K562 (cell line): ENCODE results near the gene TMPRSS9. TPM values are rescaled to one million over a fixed set of nuclear protein-coding genes. Genes with fewer than 3 reads are reported as not detected.

Experiments used
- ATAC-seq: fragments of 200-7000 bp; cut with Tn5 transposase; 3 replicates; pipeline ENCODE4 v1.9.1; 2020; ENCODE audit warnings: moderate library complexity
- BruUV-seq: library from RNA; stranded (reverse); fragments of 400-500 nt; replicated peaks from 2 replicates; lab custom pipeline; 2021; lab: Mats Ljungman, UMichigan
- CTCF ChIA-PET: fragments of 300-600 bp; formaldehyde crosslinking; extraction: SDS; loops from one replicate; lab custom pipeline; 2021; ENCODE audit warnings: low intra/inter-chr PET ratio; lab: Yijun Ruan, JAX
- POLR2A ChIA-PET: fragments of 300-600, 350-650 bp; sonication (Branson Sonifier 250); formaldehyde crosslinking; extraction: SDS; loops from one replicate; lab custom pipeline; 2021; ENCODE audit warnings: antibody characterized with exemption, inconsistent platforms; lab: Yijun Ruan, JAX
- DNase-seq, 4 experiments: peaks; one replicate each; pipeline versions ENCODE4 v3.0.0 to v3.0.0-alpha.2; 2011 to 2018; ENCODE audit warnings: low spot score in 3 of 4, mixed read lengths in 3 of 4; ENCODE audit errors: extremely low read depth in 1 of 4
- FAIRE-seq: peaks from 2 replicates; lab custom pipeline; 2011; peaks lifted over from hg19 to GRCh38; lab: Jason Lieb, UNC
- H2AFZ ChIP-seq: 2 replicates; pipeline ENCODE4 v1.6.0; 2011; ENCODE audit warnings: low read depth, low read length, control low read depth, inconsistent platforms
- H3K27ac ChIP-seq: fragments of 200-600 bp; 3 replicates; pipeline ENCODE4 v1.8.0; 2011; ENCODE audit warnings: low read depth, mild to moderate bottlenecking, control low read depth, inconsistent platforms, low read length, moderate library complexity, mixed read lengths; ENCODE audit errors: extremely low read depth
- H3K27me3 ChIP-seq, 2 experiments: fragments of 300-600 bp in 1 of 2; 2 replicates in 1 of 2; 3 replicates in 1 of 2; pipeline versions ENCODE4 v1.6.0 to v1.8.0; 2011; ENCODE audit warnings: inconsistent platforms in 2 of 2, low read length in 2 of 2, mild to moderate bottlenecking in 1 of 2, mixed read lengths in 1 of 2, moderate library complexity in 1 of 2; ENCODE audit not compliant: control insufficient read depth in 2 of 2, insufficient read depth in 2 of 2
- H3K36me3 ChIP-seq: fragments of 300-600 bp; 3 replicates; pipeline ENCODE4 v1.8.0; 2011; ENCODE audit warnings: mild to moderate bottlenecking, low read length, inconsistent platforms; ENCODE audit not compliant: control insufficient read depth, insufficient read depth
- H3K4me1 ChIP-seq, 2 experiments: fragments of 200-600 bp in 1 of 2; replicated peaks in 1 of 2; 2 replicates in 1 of 2; 3 replicates in 1 of 2; pipeline versions ENCODE4 v1.5.1 to v1.8.0; 2011; ENCODE audit warnings: inconsistent platforms in 2 of 2, low read length in 2 of 2, mild to moderate bottlenecking in 1 of 2, mixed read lengths in 1 of 2, moderate library complexity in 1 of 2; ENCODE audit not compliant: control insufficient read depth in 2 of 2, insufficient read depth in 2 of 2
- H3K4me2 ChIP-seq: 2 replicates; pipeline ENCODE4 v1.6.1; 2011; ENCODE audit warnings: low read length, control low read depth, inconsistent platforms, mixed read lengths; ENCODE audit not compliant: insufficient read depth
- H3K4me3 ChIP-seq: fragments of 200-600 bp; sonication (generic), shearing (Covaris generic); 2 replicates; pipeline ENCODE4 v1.5.1; 2016; ENCODE audit warnings: control low read depth, inconsistent platforms
- H3K79me2 ChIP-seq: fragments of 200-600 bp; 3 replicates; pipeline ENCODE4 v1.8.0; 2011; ENCODE audit warnings: low read length, inconsistent platforms; ENCODE audit not compliant: control insufficient read depth, insufficient read depth
- H3K9ac ChIP-seq, 2 experiments: 2 replicates each; pipeline versions ENCODE4 v1.6.0 to v1.6.1; 2011; ENCODE audit warnings: low read depth in 2 of 2, low read length in 2 of 2, control low read depth in 1 of 2, inconsistent platforms in 1 of 2, mild to moderate bottlenecking in 1 of 2, mixed read lengths in 1 of 2; ENCODE audit not compliant: insufficient read depth in 1 of 2
- H3K9me1 ChIP-seq: one replicate; pipeline ENCODE4 v1.6.0; 2011; ENCODE audit warnings: inconsistent platforms, mild to moderate bottlenecking, low read length, moderate library complexity; ENCODE audit not compliant: control insufficient read depth, insufficient read depth
- H3K9me3 ChIP-seq: replicated peaks from 2 replicates; pipeline ENCODE4 v1.5.1; 2011; ENCODE audit warnings: low read depth, low read length, inconsistent platforms; ENCODE audit not compliant: control insufficient read depth, insufficient read depth
- H4K20me1 ChIP-seq: replicated peaks from 2 replicates; pipeline ENCODE4 v1.6.1; 2011; ENCODE audit warnings: low read length, inconsistent platforms, mixed read lengths; ENCODE audit not compliant: control insufficient read depth, insufficient read depth
- ATF7 ChIP-seq: fragments of 450-650 bp; IDR thresholded peaks from 2 replicates; pipeline ENCODE4 v1.7.1; 2014; ENCODE audit warnings: mild to moderate bottlenecking, moderate library complexity
- CLOCK ChIP-seq: fragments of 250-450 bp; sonication (Bioruptor Pico); IDR thresholded peaks from 2 replicates; pipeline ENCODE4 v1.4.0; 2020; ENCODE audit warnings: mild to moderate bottlenecking, moderate library complexity, borderline replicate concordance
- ILF3 ChIP-seq: fragments of 450-650 bp; IDR thresholded peaks from 2 replicates; pipeline ENCODE4 v1.6.1; 2018; ENCODE audit warnings: antibody characterized with exemption, mild to moderate bottlenecking, moderate library complexity, borderline replicate concordance
- ZNF134 ChIP-seq: fragments of 250-450 bp; sonication (Bioruptor Pico); conservative IDR thresholded peaks from 2 replicates; pipeline ENCODE4 v1.4.0; 2020
- WGBS: fragments of 100-300 bp; shearing (Covaris generic); methylation state at CpG from one replicate; pipeline ENCODE4 v1.1.6; 2016; ENCODE audit warnings: low coverage, mixed read lengths; ENCODE audit not compliant: insufficient coverage; ENCODE audit errors: missing lambda C conversion rate; 5-methylcytosine and 5-hydroxymethylcytosine counted together
- in situ Hi-C: fragments of 300-500 bp; cut with MboI; formaldehyde crosslinking; loops from 4 replicates; pipeline ENCODE4 v1.15.0; 2018; ENCODE audit warnings: inconsistent platforms, mixed read lengths
- intact Hi-C: fragments of 100-400 bp; cut with micrococcal nuclease; formaldehyde crosslinking; loops from 2 replicates; pipeline ENCODE4 v1.14.2; 2022
- polyA plus RNA-seq, 8 experiments: library from polyadenylated mRNA; depleted of rRNA in 4 of 8; stranded (reverse) in 5 of 8; unstranded in 3 of 8; fragments of >200 nt; fragmentation: Nextera tagmentation in 2 of 8; fragmentation: Illumina TruSeq in 1 of 8; extraction: Ambion mirVana in 2 of 8; extraction: Trizol in 1 of 8; gene quantifications; 2 replicates each; pipeline versions ENCODE4 v1.2.1 to v1.2.3, GENCODE V29; 2011 to 2014; ENCODE audit warnings: inconsistent platforms in 1 of 8, missing spikeins in 1 of 8
- total RNA-seq, 7 experiments: library from RNA; depleted of rRNA in 6 of 7; stranded (reverse); fragments of >200 nt in 6 of 7; fragmentation: Illumina TruSeq in 2 of 7; extraction: Trizol in 2 of 7; gene quantifications; 2 replicates each; pipeline versions ENCODE4 v1.2.1 to v1.2.3, GENCODE V29; 2011 to 2021; ENCODE audit warnings: low replicate concordance in 1 of 7
- TF ChIP-seq, protein P1 (sequence below), 2 experiments: fragments of 450-650 bp; formaldehyde crosslinking in 1 of 2; IDR thresholded peaks; 2 replicates each; pipeline versions ENCODE4 v1.4.0 to v1.6.1; 2014 to 2020; ENCODE audit warnings: mild to moderate bottlenecking in 2 of 2, borderline replicate concordance in 1 of 2, low read depth in 1 of 2
- TF ChIP-seq, protein P2 (sequence below): sonication (generic); formaldehyde crosslinking; IDR thresholded peaks from 2 replicates; pipeline ENCODE4 v1.8.1; 2023; ENCODE audit warnings: mild to moderate bottlenecking, missing genetic modification reagents

The TMPRSS9 gene
- total and polyA plus RNA-seq, 9 of the 15 experiments (the other 6 are each of a cell fraction or from before 2014, with no cell fraction given): 0.01 to 0.03 TPM; not detected in 7

DNA sequence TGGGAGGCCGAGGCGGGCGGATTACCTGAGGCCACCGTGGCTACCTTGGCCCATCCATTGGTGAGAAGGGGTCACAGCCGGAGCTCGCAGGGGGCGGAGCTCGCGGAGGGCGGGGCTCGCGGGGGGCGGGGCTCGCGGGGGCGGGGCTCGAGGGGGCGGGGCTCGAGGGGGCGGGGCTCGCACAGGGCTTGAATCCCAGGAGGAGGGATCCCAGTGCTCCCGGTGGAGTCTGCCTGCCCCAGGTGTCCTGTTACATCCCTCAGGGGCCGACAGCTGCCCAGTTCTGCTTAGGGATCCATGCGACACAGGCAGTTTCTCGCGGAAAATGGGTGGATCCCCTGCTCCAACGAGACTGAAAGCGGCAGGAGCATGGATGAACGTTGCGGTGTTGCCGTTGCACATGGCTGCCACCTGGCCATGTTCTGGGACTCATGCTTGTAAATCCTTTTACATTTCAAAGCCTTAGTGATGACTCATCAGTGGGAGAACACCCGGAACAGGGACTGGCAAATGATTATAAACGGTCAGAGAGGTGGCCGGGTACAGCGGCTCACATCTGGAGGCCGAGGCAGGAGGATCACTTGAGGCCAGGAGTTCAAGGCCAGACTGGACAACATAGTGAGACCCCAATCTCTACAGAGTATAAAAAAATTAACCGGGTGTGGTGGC, 25.1 kb downstream of the TMPRSS9 start:
- H3K27ac ChIP-seq: peak overlapping the region; percentile 65; the same call in 2 of the 3 replicates
- H3K4me1 ChIP-seq: peaks cover 6 to 21% of the 10 kb centered on the region in 2 experiments; a peak in 4 of 5 replicates
- H3K4me3 ChIP-seq: peak overlapping the region; percentile 38
- CTCF ChIA-PET: no interaction called here
- POLR2A ChIA-PET: interaction anchor here (0.6 to 1.1 kb wide), 3 partner anchors 12 to 111 kb away, joined by 3 to 4 read pairs (median 3); no protein-coding TSS in a partner anchor
- in situ Hi-C loops: loop anchor here (5.0 to 10.0 kb wide), 2 partner anchors 103 to 230 kb away; partner anchors contain the start of genes AP3D1 and PEAK3
- H4K20me1 ChIP-seq: no peaks in the 10 kb centered on the region
- ATAC-seq: peak; percentile 80
- BruUV-seq: no TSS peak
- H3K79me2 ChIP-seq: no peaks in the 10 kb centered on the region
- WGBS: 10% methylated on average over 23 of the region's 37 CpGs
- peak overlapping the region; percentile 90 for H3K4me2 ChIP-seq
- H3K36me3 ChIP-seq: no peaks in the 10 kb centered on the region
- peak; percentile 77 to 95 (median 94) for DNase-seq
- peak; percentile 84 for FAIRE-seq
- H2AFZ ChIP-seq: peak overlapping the region; percentile 98
- H3K9me3 ChIP-seq: peaks cover 6% of the 10 kb centered on the region
- intact Hi-C loops: loop anchor here (10.0 kb wide), 1 partner anchor 60 kb away; the partner anchor contains the start of genes LSM7 and SPPL2B
- H3K9me1 ChIP-seq: no peaks in the 10 kb centered on the region
- H3K27me3 ChIP-seq: no peaks in the 10 kb centered on the region
- peak overlapping the region; percentile 45 to 91; a peak in 3 of 4 replicates for H3K9ac ChIP-seq
- TF ChIP-seq, protein P1, sequence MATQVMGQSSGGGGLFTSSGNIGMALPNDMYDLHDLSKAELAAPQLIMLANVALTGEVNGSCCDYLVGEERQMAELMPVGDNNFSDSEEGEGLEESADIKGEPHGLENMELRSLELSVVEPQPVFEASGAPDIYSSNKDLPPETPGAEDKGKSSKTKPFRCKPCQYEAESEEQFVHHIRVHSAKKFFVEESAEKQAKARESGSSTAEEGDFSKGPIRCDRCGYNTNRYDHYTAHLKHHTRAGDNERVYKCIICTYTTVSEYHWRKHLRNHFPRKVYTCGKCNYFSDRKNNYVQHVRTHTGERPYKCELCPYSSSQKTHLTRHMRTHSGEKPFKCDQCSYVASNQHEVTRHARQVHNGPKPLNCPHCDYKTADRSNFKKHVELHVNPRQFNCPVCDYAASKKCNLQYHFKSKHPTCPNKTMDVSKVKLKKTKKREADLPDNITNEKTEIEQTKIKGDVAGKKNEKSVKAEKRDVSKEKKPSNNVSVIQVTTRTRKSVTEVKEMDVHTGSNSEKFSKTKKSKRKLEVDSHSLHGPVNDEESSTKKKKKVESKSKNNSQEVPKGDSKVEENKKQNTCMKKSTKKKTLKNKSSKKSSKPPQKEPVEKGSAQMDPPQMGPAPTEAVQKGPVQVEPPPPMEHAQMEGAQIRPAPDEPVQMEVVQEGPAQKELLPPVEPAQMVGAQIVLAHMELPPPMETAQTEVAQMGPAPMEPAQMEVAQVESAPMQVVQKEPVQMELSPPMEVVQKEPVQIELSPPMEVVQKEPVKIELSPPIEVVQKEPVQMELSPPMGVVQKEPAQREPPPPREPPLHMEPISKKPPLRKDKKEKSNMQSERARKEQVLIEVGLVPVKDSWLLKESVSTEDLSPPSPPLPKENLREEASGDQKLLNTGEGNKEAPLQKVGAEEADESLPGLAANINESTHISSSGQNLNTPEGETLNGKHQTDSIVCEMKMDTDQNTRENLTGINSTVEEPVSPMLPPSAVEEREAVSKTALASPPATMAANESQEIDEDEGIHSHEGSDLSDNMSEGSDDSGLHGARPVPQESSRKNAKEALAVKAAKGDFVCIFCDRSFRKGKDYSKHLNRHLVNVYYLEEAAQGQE (IDR thresholded peaks at IDR 0.05; ENCODE audit: borderline replicate concordance): peak; percentile 28; the same call in 1 of the 2 replicates
- TF ChIP-seq, protein P1 (CRISPR knock-in tag; IDR thresholded peaks at IDR 0.05; ENCODE audit: low read depth): no peak
- TF ChIP-seq ILF3: no peak
- TF ChIP-seq, protein P2, sequence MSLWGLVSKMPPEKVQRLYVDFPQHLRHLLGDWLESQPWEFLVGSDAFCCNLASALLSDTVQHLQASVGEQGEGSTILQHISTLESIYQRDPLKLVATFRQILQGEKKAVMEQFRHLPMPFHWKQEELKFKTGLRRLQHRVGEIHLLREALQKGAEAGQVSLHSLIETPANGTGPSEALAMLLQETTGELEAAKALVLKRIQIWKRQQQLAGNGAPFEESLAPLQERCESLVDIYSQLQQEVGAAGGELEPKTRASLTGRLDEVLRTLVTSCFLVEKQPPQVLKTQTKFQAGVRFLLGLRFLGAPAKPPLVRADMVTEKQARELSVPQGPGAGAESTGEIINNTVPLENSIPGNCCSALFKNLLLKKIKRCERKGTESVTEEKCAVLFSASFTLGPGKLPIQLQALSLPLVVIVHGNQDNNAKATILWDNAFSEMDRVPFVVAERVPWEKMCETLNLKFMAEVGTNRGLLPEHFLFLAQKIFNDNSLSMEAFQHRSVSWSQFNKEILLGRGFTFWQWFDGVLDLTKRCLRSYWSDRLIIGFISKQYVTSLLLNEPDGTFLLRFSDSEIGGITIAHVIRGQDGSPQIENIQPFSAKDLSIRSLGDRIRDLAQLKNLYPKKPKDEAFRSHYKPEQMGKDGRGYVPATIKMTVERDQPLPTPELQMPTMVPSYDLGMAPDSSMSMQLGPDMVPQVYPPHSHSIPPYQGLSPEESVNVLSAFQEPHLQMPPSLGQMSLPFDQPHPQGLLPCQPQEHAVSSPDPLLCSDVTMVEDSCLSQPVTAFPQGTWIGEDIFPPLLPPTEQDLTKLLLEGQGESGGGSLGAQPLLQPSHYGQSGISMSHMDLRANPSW (CRISPR knock-in tag): no peak
- TF ChIP-seq ATF7: peak; percentile 75
- no peak; the same call in 1 of the 2 replicates for TF ChIP-seq ZNF134 (CRISPR knock-in tag)
- TF ChIP-seq CLOCK: no peak
